Measurements from ENCODE around the gene TRPM4.

Gene TRPM4

GRCh38 chr19:49168421-49168820 lies 10.8 kb downstream of the TRPM4 start:
- H3K4me3 ChIP-seq (ENCODE audit: low read depth, low read length) = no peak overlapping the region
- no peak overlapping the region for H3K27ac ChIP-seq (ENCODE audit: extremely low read depth, low read depth, low read length)
- CTCF ChIA-PET = no interaction called here
- POLR2A ChIA-PET = no interaction called here
- H3K9me3 ChIP-seq (ENCODE audit: control insufficient read depth, insufficient read depth, low read depth, low read length) = no peaks in the 10 kb centered on the region
- TF ChIP-seq ZNF133 (tag by site-specific recombination; IDR thresholded peaks at IDR 0.05) (no peak), ZNF280C (tag by site-specific recombination; IDR thresholded peaks at IDR 0.05) (no peak), ZNF18 (tag by site-specific recombination; IDR thresholded peaks at IDR 0.05) (no peak), ZNF571 (tag by site-specific recombination; IDR thresholded peaks at IDR 0.05) (no peak), ZNF274 (IDR thresholded peaks at IDR 0.05; ENCODE audit: low read length) (no peak), ZNF274 (tag by site-specific recombination; IDR thresholded peaks at IDR 0.05; ENCODE audit: borderline replicate concordance) (no peak), ZNF501 (tag by site-specific recombination; IDR thresholded peaks at IDR 0.05) (no peak), ZNF544 (tag by site-specific recombination; IDR thresholded peaks at IDR 0.05) (no peak), ZNF398 (tag by site-specific recombination; IDR thresholded peaks at IDR 0.05) (no peak), ZNF148 (tag by site-specific recombination; IDR thresholded peaks at IDR 0.05; ENCODE audit: borderline replicate concordance) (no peak), ZNF548 (tag by site-specific recombination; IDR thresholded peaks at IDR 0.05) (no peak), ZNF76 (tag by site-specific recombination; IDR thresholded peaks at IDR 0.05; ENCODE audit: borderline replicate concordance, low read depth) (no peak), ZNF639 (tag by site-specific recombination; IDR thresholded peaks at IDR 0.05) (no peak), BCL11A (tag by site-specific recombination; IDR thresholded peaks at IDR 0.05; ENCODE audit: low read depth) (no peak), ZNF677 (tag by site-specific recombination; IDR thresholded peaks at IDR 0.05) (no peak), SP3 (tag by site-specific recombination; IDR thresholded peaks at IDR 0.05) (no peak), ZNF449 (tag by site-specific recombination; IDR thresholded peaks at IDR 0.05) (no peak), ZNF423 (tag by site-specific recombination; IDR thresholded peaks at IDR 0.05) (no peak)
- no peaks in the 10 kb centered on the region for H3K4me1 ChIP-seq (ENCODE audit: control insufficient read depth, insufficient read depth, low read length)
- peaks cover 0 to 29% of the 10 kb centered on the region in 2 experiments; a peak in 1 of 3 replicates for H3K36me3 ChIP-seq (ENCODE audit: control insufficient read depth in 2 of 2, insufficient read depth in 1 of 2, low read length in 2 of 2)

Data from HEK293 (cell line).